H9 (cell line): ENCODE results near the gene KIF16B. TPM values are rescaled to one million over a fixed set of nuclear protein-coding genes. Genes with fewer than 3 reads are reported as not detected.

Source experiments
- DNase-seq: peaks from one replicate; pipeline ENCODE4 v3.0.0-alpha.2; 2017
- H2AFZ ChIP-seq: one replicate; pipeline ENCODE4 v1.6.1; 2013; ENCODE audit warnings: mild to moderate bottlenecking, low read length, control low read depth, moderate library complexity
- H2AK5ac ChIP-seq: 2 replicates; pipeline ENCODE4 v1.6.1; 2013; ENCODE audit warnings: low read length, control low read depth, mixed read lengths; ENCODE audit not compliant: insufficient read length
- H2BK120ac ChIP-seq: one replicate; pipeline ENCODE4 v1.6.1; 2013; ENCODE audit warnings: low read depth, mild to moderate bottlenecking, low read length, control low read depth, inconsistent platforms; ENCODE audit not compliant: poor library complexity, severe bottlenecking
- H2BK12ac ChIP-seq: 2 replicates; pipeline ENCODE4 v1.6.1; 2013; ENCODE audit warnings: low read length, control low read depth, mixed read lengths, low read depth; ENCODE audit not compliant: insufficient read length
- H2BK15ac ChIP-seq: 2 replicates; pipeline ENCODE4 v1.6.1; 2013; ENCODE audit warnings: low read depth, low read length, control low read depth
- H2BK20ac ChIP-seq: one replicate; pipeline ENCODE4 v1.6.1; 2013; ENCODE audit warnings: low read depth, mild to moderate bottlenecking, low read length, control low read depth, inconsistent platforms; ENCODE audit not compliant: poor library complexity, severe bottlenecking
- H2BK5ac ChIP-seq: 2 replicates; pipeline ENCODE4 v1.6.1; 2013; ENCODE audit warnings: low read length, control low read depth, mixed read lengths; ENCODE audit not compliant: insufficient read length
- H3K14ac ChIP-seq: 2 replicates; pipeline ENCODE4 v1.6.1; 2013; ENCODE audit warnings: low read length, control low read depth; ENCODE audit not compliant: insufficient read depth
- H3K18ac ChIP-seq: 2 replicates; pipeline ENCODE4 v1.6.1; 2013; ENCODE audit warnings: low read depth, mild to moderate bottlenecking, mixed read lengths, low read length, control low read depth; ENCODE audit not compliant: insufficient read length
- H3K23ac ChIP-seq: 2 replicates; pipeline ENCODE4 v1.6.1; 2013; ENCODE audit warnings: low read length, control low read depth, mixed read lengths, low read depth; ENCODE audit not compliant: insufficient read length
- H3K23me2 ChIP-seq: 2 replicates; pipeline ENCODE4 v1.6.1; 2013; ENCODE audit warnings: low read depth, mild to moderate bottlenecking, mixed read lengths, low read length, control low read depth; ENCODE audit not compliant: insufficient read length, poor library complexity, severe bottlenecking
- H3K27ac ChIP-seq: 2 replicates; pipeline ENCODE4 v1.5.1; 2013; ENCODE audit warnings: low read length, control low read depth, mixed read lengths, low read depth; ENCODE audit not compliant: insufficient read length
- H3K27me3 ChIP-seq: 2 replicates; pipeline ENCODE4 v1.6.1; 2013; ENCODE audit warnings: low read length, control low read depth, inconsistent platforms; ENCODE audit not compliant: insufficient read depth
- H3K4ac ChIP-seq: 2 replicates; pipeline ENCODE4 v1.6.1; 2013; ENCODE audit warnings: low read depth, mild to moderate bottlenecking, control low read depth, inconsistent platforms, low read length, moderate library complexity
- H3K4me1 ChIP-seq: 2 replicates; pipeline ENCODE4 v1.6.1; 2013; ENCODE audit warnings: low read length, control low read depth, inconsistent platforms; ENCODE audit not compliant: insufficient read depth
- H3K4me2 ChIP-seq: 2 replicates; pipeline ENCODE4 v1.6.1; 2013; ENCODE audit warnings: low read length, control low read depth, mixed read lengths; ENCODE audit not compliant: insufficient read length, insufficient read depth
- H3K56ac ChIP-seq: 2 replicates; pipeline ENCODE4 v1.6.1; 2013; ENCODE audit warnings: low read depth, mild to moderate bottlenecking, mixed read lengths, low read length, control low read depth; ENCODE audit not compliant: insufficient read length
- H3K79me1 ChIP-seq: 2 replicates; pipeline ENCODE4 v1.6.1; 2013; ENCODE audit warnings: low read depth, mild to moderate bottlenecking, moderate library complexity, low read length, control low read depth, inconsistent platforms; ENCODE audit not compliant: insufficient read depth, poor library complexity, severe bottlenecking
- H3K79me2 ChIP-seq: 2 replicates; pipeline ENCODE4 v1.6.1; 2013; ENCODE audit warnings: low read length, control low read depth, inconsistent platforms; ENCODE audit not compliant: insufficient read depth
- H3K9ac ChIP-seq: 2 replicates; pipeline ENCODE4 v1.6.1; 2013; ENCODE audit warnings: low read length, control low read depth, mixed read lengths; ENCODE audit not compliant: insufficient read length; ENCODE audit errors: extremely low read depth
- H3K9me3 ChIP-seq: one replicate; pipeline ENCODE4 v1.6.1; 2013; ENCODE audit warnings: low read depth, low read length, inconsistent platforms; ENCODE audit not compliant: control insufficient read depth
- H3T11ph ChIP-seq: one replicate; pipeline ENCODE4 v1.6.1; 2013; ENCODE audit warnings: mild to moderate bottlenecking, low read length, control low read depth, inconsistent platforms
- H4K20me1 ChIP-seq: one replicate; pipeline ENCODE4 v1.6.1; 2013; ENCODE audit not compliant: control insufficient read depth, insufficient read length, insufficient read depth
- H4K5ac ChIP-seq: 2 replicates; pipeline ENCODE4 v1.6.1; 2013; ENCODE audit warnings: low read depth, mild to moderate bottlenecking, mixed read lengths, low read length, control low read depth; ENCODE audit not compliant: insufficient read length
- H4K8ac ChIP-seq: replicated peaks from 2 replicates; pipeline ENCODE4 v1.6.1; 2013; ENCODE audit warnings: low read length, control low read depth, mixed read lengths, low read depth; ENCODE audit not compliant: insufficient read length
- H4K91ac ChIP-seq: 2 replicates; pipeline ENCODE4 v1.6.1; 2013; ENCODE audit warnings: low read depth, mild to moderate bottlenecking, moderate library complexity, mixed read lengths, low read length, control low read depth; ENCODE audit not compliant: insufficient read length
- H3K27ac Mint-ChIP-seq, 3 experiments: 2 replicates in 2 of 3; 3 replicates in 1 of 3; pipeline ENCODE4 v1.8.0; 2020 to 2021; ENCODE audit warnings: mixed read lengths in 3 of 3, mild to moderate bottlenecking in 1 of 3, moderate library complexity in 1 of 3
- H3K27me3 Mint-ChIP-seq: 2 replicates; pipeline ENCODE4 v1.8.0; 2021; ENCODE audit warnings: low read depth, mild to moderate bottlenecking, moderate library complexity, mixed read lengths
- H3K36me3 Mint-ChIP-seq, 3 experiments: 2 replicates in 2 of 3; 3 replicates in 1 of 3; pipeline ENCODE4 v1.8.0; 2020 to 2021; ENCODE audit warnings: low read depth in 3 of 3, mixed read lengths in 3 of 3; ENCODE audit not compliant: insufficient read depth in 1 of 3
- H3K4me1 Mint-ChIP-seq, 2 experiments: 2 replicates each; pipeline ENCODE4 v1.8.0; 2020; ENCODE audit warnings: mixed read lengths in 2 of 2
- H3K4me3 Mint-ChIP-seq, 2 experiments: 2 replicates in 1 of 2; 3 replicates in 1 of 2; pipeline ENCODE4 v1.8.0; 2020 to 2021; ENCODE audit warnings: mild to moderate bottlenecking in 2 of 2, mixed read lengths in 2 of 2, moderate library complexity in 1 of 2
- H3K9me3 Mint-ChIP-seq, 2 experiments: 2 replicates in 1 of 2; 3 replicates in 1 of 2; pipeline ENCODE4 v1.8.0; 2020; ENCODE audit warnings: mild to moderate bottlenecking in 2 of 2, mixed read lengths in 2 of 2, moderate library complexity in 1 of 2
- WGBS: extraction: QIAGEN DNeasy Blood & Tissue Kit; methylation state at CpG from one replicate; pipeline ENCODE4 v1.1.7; 2013; ENCODE audit warnings: missing lambda C conversion rate, low lambda C conversion rate, mixed read lengths; ENCODE audit not compliant: insufficient read length; ENCODE audit errors: extremely low coverage; 5-methylcytosine and 5-hydroxymethylcytosine counted together
- total RNA-seq: library from RNA; stranded (reverse); gene quantifications from 2 replicates; pipeline ENCODE4 v1.2.1, GENCODE V29; 2021
- TF ChIP-seq, protein P1 (sequence below): fragments of 200-600 bp; sonication (generic); conservative IDR thresholded peaks from 3 replicates; pipeline ENCODE4 v1.8.0; 2021; ENCODE audit warnings: antibody characterized with exemption, mild to moderate bottlenecking

Gene KIF16B
- total RNA-seq, 1 experiment from 2014 or later = 7.4 TPM

DNA sequence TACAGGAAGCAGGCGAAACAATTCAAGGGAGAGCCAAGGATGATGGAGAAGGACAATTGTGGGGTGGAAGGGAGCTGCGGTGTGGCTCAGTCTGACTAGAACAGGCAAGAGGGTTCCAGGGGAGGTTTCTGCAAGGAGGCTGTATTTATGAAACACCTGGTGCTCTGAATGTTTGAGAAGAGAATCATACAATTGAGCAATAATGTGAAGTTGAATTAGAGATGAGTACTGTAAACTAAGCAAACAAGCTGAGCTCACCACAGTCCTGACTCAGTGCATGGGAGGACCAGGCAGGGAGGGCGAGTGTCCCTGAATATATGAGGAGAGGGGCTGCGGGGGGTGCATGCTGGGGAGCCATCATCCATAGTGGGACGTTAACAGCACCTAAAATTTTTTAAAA lies 279.7 kb downstream of the KIF16B start:
- Histone ChIP-seq H4K20me1 (no peaks in the 10 kb centered on the region), H3K18ac (no peak overlapping the region), H3K14ac (no peak overlapping the region), H3K9ac (no peak overlapping the region), H4K8ac (no peak overlapping the region), H2BK12ac (no peak overlapping the region), H3K4me2 (no peak overlapping the region), H3K56ac (no peak overlapping the region), H3T11ph (no peak overlapping the region), H2AFZ (no peak overlapping the region), H2AK5ac (no peak overlapping the region), H2BK20ac (no peak overlapping the region), H2BK120ac (no peak overlapping the region), H3K23ac (no peak overlapping the region), H2BK15ac (no peak overlapping the region), H4K91ac (no peak overlapping the region), H2BK5ac (no peak overlapping the region), H3K79me1 (no peaks in the 10 kb centered on the region), H3K23me2 (no peaks in the 10 kb centered on the region), H3K27ac (no peak overlapping the region), H3K27me3 (no peaks in the 10 kb centered on the region), H3K79me2 (no peaks in the 10 kb centered on the region), H3K4me1 (peaks cover 2% of the 10 kb centered on the region; the same call in 1 of the 2 replicates), H4K5ac (no peak overlapping the region), H3K4ac (no peak overlapping the region), H3K9me3 (no peaks in the 10 kb centered on the region)
- no peaks in the 10 kb centered on the region; a peak in 1 of 5 replicates for H3K9me3 Mint-ChIP-seq
- peaks cover 3 to 9% (median 3%) of the 10 kb centered on the region in 3 experiments; a peak in 3 of 7 replicates for H3K36me3 Mint-ChIP-seq
- H3K27me3 Mint-ChIP-seq = no peaks in the 10 kb centered on the region
- no CpG with 5 or more reads among the region's 5 CpGs for WGBS
- DNase-seq = no peak
- H3K27ac Mint-ChIP-seq = no peak overlapping the region
- TF ChIP-seq, protein P1, sequence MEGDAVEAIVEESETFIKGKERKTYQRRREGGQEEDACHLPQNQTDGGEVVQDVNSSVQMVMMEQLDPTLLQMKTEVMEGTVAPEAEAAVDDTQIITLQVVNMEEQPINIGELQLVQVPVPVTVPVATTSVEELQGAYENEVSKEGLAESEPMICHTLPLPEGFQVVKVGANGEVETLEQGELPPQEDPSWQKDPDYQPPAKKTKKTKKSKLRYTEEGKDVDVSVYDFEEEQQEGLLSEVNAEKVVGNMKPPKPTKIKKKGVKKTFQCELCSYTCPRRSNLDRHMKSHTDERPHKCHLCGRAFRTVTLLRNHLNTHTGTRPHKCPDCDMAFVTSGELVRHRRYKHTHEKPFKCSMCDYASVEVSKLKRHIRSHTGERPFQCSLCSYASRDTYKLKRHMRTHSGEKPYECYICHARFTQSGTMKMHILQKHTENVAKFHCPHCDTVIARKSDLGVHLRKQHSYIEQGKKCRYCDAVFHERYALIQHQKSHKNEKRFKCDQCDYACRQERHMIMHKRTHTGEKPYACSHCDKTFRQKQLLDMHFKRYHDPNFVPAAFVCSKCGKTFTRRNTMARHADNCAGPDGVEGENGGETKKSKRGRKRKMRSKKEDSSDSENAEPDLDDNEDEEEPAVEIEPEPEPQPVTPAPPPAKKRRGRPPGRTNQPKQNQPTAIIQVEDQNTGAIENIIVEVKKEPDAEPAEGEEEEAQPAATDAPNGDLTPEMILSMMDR = no peak
- H3K4me3 Mint-ChIP-seq = no peak overlapping the region
- peaks cover 16 to 17% of the 10 kb centered on the region in 2 experiments for H3K4me1 Mint-ChIP-seq
